Kidney (tissue), 14 donors: Measurements from ENCODE around the gene KCNAB2. TPM values are rescaled to one million over a fixed set of nuclear protein-coding genes. Genes with fewer than 3 reads are reported as not detected.
A peak's percentile ranks its signal among the peaks of the same experiment; 100 is the strongest.

Experiments used
- DNase-seq, 5 donors: peaks; one replicate each; pipeline ENCODE4 v3.0.0-alpha.2; 2013 to 2020
- FAIRE-seq: peaks from 2 replicates; lab custom pipeline; 2012; peaks lifted over from hg19 to GRCh38; lab: Jason Lieb, UNC
- H3K27ac ChIP-seq, 2 donors: one replicate each; pipeline ENCODE4 v1.7.0; 2013; ENCODE audit warnings: low read depth in 2 of 2, low read length in 2 of 2, inconsistent platforms in 1 of 2
- H3K27me3 ChIP-seq: one replicate; pipeline ENCODE4 v1.7.1; 2013; ENCODE audit warnings: low read length, inconsistent platforms; ENCODE audit not compliant: control insufficient read depth, insufficient read depth
- H3K36me3 ChIP-seq, 3 donors: one replicate each; pipeline versions ENCODE4 v1.7.0 to v1.7.1; 2013; ENCODE audit warnings: low read length in 3 of 3, control low read depth in 1 of 3, inconsistent platforms in 1 of 3; ENCODE audit not compliant: insufficient read depth in 3 of 3, control insufficient read depth in 2 of 3
- H3K4me1 ChIP-seq, 3 donors: one replicate each; pipeline versions ENCODE4 v1.7.0 to v1.7.1; 2013; ENCODE audit warnings: low read length in 3 of 3, inconsistent platforms in 1 of 3, low read depth in 1 of 3; ENCODE audit not compliant: control insufficient read depth in 2 of 3, insufficient read depth in 2 of 3
- H3K4me3 ChIP-seq, 3 donors: one replicate each; pipeline versions ENCODE4 v1.7.0 to v1.8.1; 2013; ENCODE audit warnings: low read length in 3 of 3, control low read depth in 1 of 3, inconsistent platforms in 1 of 3
- H3K9ac ChIP-seq, 3 donors: one replicate each; pipeline versions ENCODE4 v1.7.0 to v1.7.1; 2013; ENCODE audit warnings: low read length in 3 of 3, control low read depth in 1 of 3, inconsistent platforms in 1 of 3
- H3K9me3 ChIP-seq, 3 donors: one replicate each; pipeline versions ENCODE4 v1.7.0 to v1.7.1; 2013; ENCODE audit warnings: low read length in 3 of 3, control low read depth in 1 of 3, inconsistent platforms in 1 of 3; ENCODE audit not compliant: control insufficient read depth in 2 of 3, insufficient read depth in 1 of 3
- intact Hi-C: fragments of 100-400 bp; cut with DNase I; formaldehyde crosslinking; loops from one replicate; pipeline ENCODE4 v1.11.1; 2022
- polyA plus RNA-seq: library from polyadenylated mRNA; stranded (reverse); fragments of 350-450 nt; fragmentation: Illumina TruSeq; extraction: RNeasy Lipid Tissue Mini Kit (QIAGEN cat#74804); gene quantifications from one replicate; pipeline ENCODE4 v1.2.3, GENCODE V29; 2014; ENCODE audit warnings: low read depth, low replicate concordance; ENCODE audit not compliant: insufficient read depth
- total RNA-seq: library from RNA; stranded (reverse); fragmentation: NEBNext Ultra II Directional; extraction: Animal tissue kit (Norgen Biotek cat#: 25700); gene quantifications from one replicate; pipeline ENCODE4 v1.2.1, GENCODE V29; 2021
- TF ChIP-seq, protein P1 (sequence below): IDR thresholded peaks from 3 replicates; pipeline ENCODE4 v1.5.1; 2012; ENCODE audit warnings: mild to moderate bottlenecking, moderate library complexity, borderline replicate concordance; ENCODE audit not compliant: insufficient read depth; ENCODE audit errors: extremely low read depth
- donor health status: control.
- donor health status: control.
- donor health status: control.
- donor health status: control.
- donor health status: control.
- donor health status: DM: yes; HTN: yes; CAD: no.
- donor health status: Normal renal cell carcinoma (clear cell type).

KCNAB2 gene
- total and polyA plus RNA-seq, 2 donors from 2014 or later = 19.6 to 28.1 TPM

DNA sequence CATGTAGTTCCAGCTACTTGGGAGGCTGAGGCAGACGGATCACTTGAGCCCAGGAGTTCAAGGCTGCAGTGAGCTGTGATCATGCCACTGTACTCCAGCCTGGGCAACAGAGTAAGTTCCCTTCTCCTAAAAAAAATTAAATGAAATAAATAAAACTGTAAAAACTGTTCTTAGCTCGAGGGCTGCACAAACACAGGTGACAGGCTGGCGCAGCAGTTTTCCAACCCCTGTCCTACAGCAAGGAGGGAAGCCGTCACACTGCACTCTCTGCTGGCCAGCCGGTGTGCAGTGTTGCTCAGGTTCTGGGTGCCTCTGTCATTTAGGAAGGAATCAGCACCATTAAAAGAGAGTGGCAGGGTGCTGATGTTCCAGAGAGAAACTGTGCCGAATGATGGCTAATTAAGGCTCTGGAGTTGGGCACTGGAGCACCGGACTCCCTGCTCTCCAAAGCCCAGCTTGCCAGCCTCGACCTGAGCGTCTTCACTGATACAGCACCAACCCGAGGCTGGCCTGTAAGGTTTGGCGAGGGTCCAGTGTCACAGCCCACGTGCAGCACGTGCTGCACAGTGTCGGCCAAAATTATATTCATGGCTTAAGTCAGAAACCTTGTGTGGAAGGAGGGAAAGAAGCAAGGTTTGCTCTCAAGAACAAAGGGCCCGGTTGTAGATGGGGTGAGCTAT lies 26.4 kb upstream of the KCNAB2 start:
- no peak overlapping the region for H3K4me3 ChIP-seq
- H3K9me3 ChIP-seq = no peaks in the 10 kb centered on the region
- peak in 1 of 5 donors; percentile 45 for DNase-seq
- TF ChIP-seq, protein P1, sequence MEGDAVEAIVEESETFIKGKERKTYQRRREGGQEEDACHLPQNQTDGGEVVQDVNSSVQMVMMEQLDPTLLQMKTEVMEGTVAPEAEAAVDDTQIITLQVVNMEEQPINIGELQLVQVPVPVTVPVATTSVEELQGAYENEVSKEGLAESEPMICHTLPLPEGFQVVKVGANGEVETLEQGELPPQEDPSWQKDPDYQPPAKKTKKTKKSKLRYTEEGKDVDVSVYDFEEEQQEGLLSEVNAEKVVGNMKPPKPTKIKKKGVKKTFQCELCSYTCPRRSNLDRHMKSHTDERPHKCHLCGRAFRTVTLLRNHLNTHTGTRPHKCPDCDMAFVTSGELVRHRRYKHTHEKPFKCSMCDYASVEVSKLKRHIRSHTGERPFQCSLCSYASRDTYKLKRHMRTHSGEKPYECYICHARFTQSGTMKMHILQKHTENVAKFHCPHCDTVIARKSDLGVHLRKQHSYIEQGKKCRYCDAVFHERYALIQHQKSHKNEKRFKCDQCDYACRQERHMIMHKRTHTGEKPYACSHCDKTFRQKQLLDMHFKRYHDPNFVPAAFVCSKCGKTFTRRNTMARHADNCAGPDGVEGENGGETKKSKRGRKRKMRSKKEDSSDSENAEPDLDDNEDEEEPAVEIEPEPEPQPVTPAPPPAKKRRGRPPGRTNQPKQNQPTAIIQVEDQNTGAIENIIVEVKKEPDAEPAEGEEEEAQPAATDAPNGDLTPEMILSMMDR = no peak
- H3K4me1 ChIP-seq = no peaks in the 10 kb centered on the region
- no peak overlapping the region for H3K9ac ChIP-seq
- H3K36me3 ChIP-seq = no peaks in the 10 kb centered on the region
- FAIRE-seq = no peak
- intact Hi-C loops = no loop called here
- H3K27me3 ChIP-seq = no peaks in the 10 kb centered on the region
- H3K27ac ChIP-seq = no peak overlapping the region

DNA sequence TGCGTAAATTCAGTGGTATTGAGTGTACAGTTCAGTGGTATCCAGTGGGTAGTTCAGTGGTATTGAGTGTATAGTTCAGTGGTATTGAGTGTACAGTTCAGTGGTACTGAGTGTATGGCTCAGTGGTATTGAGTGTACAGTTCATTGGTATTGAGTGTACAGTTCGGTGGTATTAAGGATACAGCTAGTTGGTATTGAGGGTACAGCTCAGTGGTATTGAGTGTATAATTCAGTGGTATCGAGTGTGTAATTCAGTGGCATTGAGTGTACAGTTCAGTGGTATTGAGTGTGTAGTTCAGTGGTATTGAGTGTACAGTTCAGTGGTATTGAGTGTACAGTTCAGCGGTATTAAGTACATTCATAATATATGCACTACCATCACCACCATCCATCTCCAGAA lies 23.5 kb upstream of the KCNAB2 start:
- no peak for FAIRE-seq

DNA sequence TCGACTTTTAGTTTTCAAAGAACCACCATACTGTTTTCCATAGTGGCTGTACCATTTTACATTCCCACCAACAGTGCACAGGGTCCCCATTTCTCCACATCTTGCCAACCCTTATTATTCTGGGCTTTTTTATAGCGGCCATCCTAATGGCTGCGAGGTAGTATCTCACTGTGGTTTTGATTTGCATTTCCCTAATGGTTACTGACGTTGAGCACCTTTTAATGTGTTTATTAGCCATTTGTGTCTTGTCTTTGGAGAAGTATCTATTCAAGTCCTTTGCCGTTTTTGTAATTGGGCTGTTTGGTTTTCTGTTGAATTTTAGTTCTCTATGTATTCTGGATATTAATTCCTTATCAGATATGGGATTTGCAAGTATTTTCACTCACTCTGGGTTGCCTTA lies 22.3 kb upstream of the KCNAB2 start:
- H3K4me3 ChIP-seq = no peak overlapping the region
- intact Hi-C loops = no loop called here
- H3K9ac ChIP-seq = no peak overlapping the region
- TF ChIP-seq, protein P1 = no peak
- DNase-seq = no peak
- no peaks in the 10 kb centered on the region for H3K27me3 ChIP-seq
- H3K36me3 ChIP-seq = no peaks in the 10 kb centered on the region
- FAIRE-seq = no peak
- peaks cover 0 to 2% (median 0%) of the 10 kb centered on the region in 3 donors for H3K4me1 ChIP-seq
- H3K27ac ChIP-seq = no peak overlapping the region
- H3K9me3 ChIP-seq = no peaks in the 10 kb centered on the region

More for the DNA sequence above, 23.5 kb upstream of the KCNAB2 start:
- Histone ChIP-seq H3K9me3 (no peaks in the 10 kb centered on the region), H3K27ac (no peak overlapping the region), H3K4me1 (peaks cover 0 to 2% (median 0%) of the 10 kb centered on the region in 3 donors), H3K9ac (no peak overlapping the region), H3K4me3 (no peak overlapping the region), H3K27me3 (no peaks in the 10 kb centered on the region), H3K36me3 (no peaks in the 10 kb centered on the region)
- TF ChIP-seq, protein P1 = no peak
- intact Hi-C loops = no loop called here
- no peak for DNase-seq
